ACC112 (cell line): ENCODE results near the gene ZDHHC17.

Source experiments
- H2AFZ ChIP-seq: fragments of 200-600 bp; sonication (generic); one replicate; pipeline ENCODE4 v1.6.0; 2017; ENCODE audit warnings: antibody characterized with exemption, low read length; ENCODE audit not compliant: unreplicated experiment
- H3K27ac ChIP-seq: fragments of 200-600 bp; sonication (generic); 2 replicates; pipeline ENCODE4 v1.5.1; 2014; ENCODE audit warnings: low read depth, mild to moderate bottlenecking, antibody characterized with exemption, low read length, moderate library complexity
- H3K27me3 ChIP-seq: fragments of 200-600 bp; sonication (generic); 2 replicates; pipeline ENCODE4 v1.6.1; 2014; ENCODE audit warnings: mild to moderate bottlenecking, antibody characterized with exemption, low read length, moderate library complexity, mixed read lengths; ENCODE audit not compliant: insufficient read depth
- H3K36me3 ChIP-seq: fragments of 200-600 bp; sonication (generic); 2 replicates; pipeline ENCODE4 v1.6.1; 2016; ENCODE audit warnings: mild to moderate bottlenecking, antibody characterized with exemption, low read length, moderate library complexity, mixed read lengths; ENCODE audit not compliant: insufficient read depth
- H3K4me1 ChIP-seq: fragments of 200-600 bp; sonication (generic); one replicate; pipeline ENCODE4 v1.6.1; 2016; ENCODE audit warnings: low read length, mixed read lengths; ENCODE audit not compliant: insufficient read depth, unreplicated experiment, control insufficient read depth
- H3K4me3 ChIP-seq: fragments of 200-600 bp; sonication (generic); 2 replicates; pipeline ENCODE4 v1.5.1; 2014; ENCODE audit warnings: mild to moderate bottlenecking, low read depth, low read length
- H3K79me2 ChIP-seq: fragments of 200-600 bp; sonication (generic); one replicate; pipeline ENCODE4 v1.6.0; 2016; ENCODE audit warnings: low read length; ENCODE audit not compliant: control insufficient read depth, unreplicated experiment, insufficient read depth

ZDHHC17 gene

GRCh38 chr12:76789335-76790050 lies 25.6 kb downstream of the ZDHHC17 start:
- Histone ChIP-seq H2AFZ (no peak overlapping the region), H3K36me3 (no peaks in the 10 kb centered on the region), H3K4me3 (no peak overlapping the region), H3K4me1 (peaks cover 8% of the 10 kb centered on the region), H3K79me2 (peaks cover 35% of the 10 kb centered on the region), H3K27me3 (no peaks in the 10 kb centered on the region), H3K27ac (no peak overlapping the region)

- H3K27ac ChIP-seq: no peak overlapping the region
Measured at GRCh38 chr12:76790564-76791552, 26.9 kb downstream of the ZDHHC17 start.

GRCh38 chr12:76792828-76793227 lies 28.9 kb downstream of the ZDHHC17 start:
- no peak overlapping the region for H2AFZ ChIP-seq
- H3K36me3 ChIP-seq: no peaks in the 10 kb centered on the region
- no peaks in the 10 kb centered on the region for H3K27me3 ChIP-seq
- no peak overlapping the region for H3K27ac ChIP-seq
- peaks cover 4% of the 10 kb centered on the region for H3K4me1 ChIP-seq
- H3K4me3 ChIP-seq: no peak overlapping the region
- H3K79me2 ChIP-seq: peaks cover 31% of the 10 kb centered on the region

More at GRCh38 chr12:76790564-76791552, 26.9 kb downstream of the ZDHHC17 start:
- Histone ChIP-seq H3K79me2 (peaks cover 32% of the 10 kb centered on the region), H3K4me3 (no peak overlapping the region), H3K4me1 (peaks cover 4% of the 10 kb centered on the region), H3K27me3 (no peaks in the 10 kb centered on the region), H3K36me3 (no peaks in the 10 kb centered on the region), H2AFZ (no peak overlapping the region)

DNA sequence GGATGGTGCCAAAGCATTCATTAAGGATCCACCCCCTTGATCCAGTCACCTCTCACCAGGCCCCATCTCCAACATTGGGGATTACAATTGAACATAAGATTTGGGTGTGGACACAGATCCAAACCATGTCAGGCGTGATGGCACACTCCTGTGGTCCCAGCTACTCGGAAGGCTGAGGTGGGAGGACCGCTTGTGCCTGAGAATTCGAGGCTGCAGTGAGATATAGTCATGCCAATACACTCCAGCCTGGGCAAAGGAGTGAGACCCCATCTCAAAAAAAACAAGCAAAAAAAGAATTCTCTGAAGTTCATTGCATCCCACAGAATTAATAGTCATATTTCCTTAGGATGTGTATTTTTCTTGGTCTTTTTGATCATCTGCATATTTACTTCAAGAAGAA lies 34.9 kb downstream of the ZDHHC17 start:
- no peaks in the 10 kb centered on the region for H3K27me3 ChIP-seq

GRCh38 chr12:76799362-76799761 lies 35.4 kb downstream of the ZDHHC17 start:
- Histone ChIP-seq H3K36me3 (peaks cover 18% of the 10 kb centered on the region), H2AFZ (no peak overlapping the region), H3K79me2 (peaks cover 18% of the 10 kb centered on the region), H3K27ac (no peak overlapping the region), H3K27me3 (no peaks in the 10 kb centered on the region), H3K4me3 (no peak overlapping the region), H3K4me1 (peaks cover 6% of the 10 kb centered on the region)

More for the DNA sequence above, 34.9 kb downstream of the ZDHHC17 start:
- Histone ChIP-seq H3K4me1 (peaks cover 3% of the 10 kb centered on the region), H3K79me2 (peaks cover 18% of the 10 kb centered on the region), H3K27ac (no peak overlapping the region), H3K36me3 (peaks cover 18% of the 10 kb centered on the region), H3K4me3 (no peak overlapping the region), H2AFZ (no peak overlapping the region)

- Histone ChIP-seq H2AFZ (no peak overlapping the region), H3K4me3 (no peak overlapping the region), H3K79me2 (peaks cover 4% of the 10 kb centered on the region), H3K27me3 (no peaks in the 10 kb centered on the region), H3K36me3 (peaks cover 22% of the 10 kb centered on the region), H3K4me1 (peaks cover 6% of the 10 kb centered on the region), H3K27ac (no peak overlapping the region)
Measured at GRCh38 chr12:76802060-76802459, 38.1 kb downstream of the ZDHHC17 start.

DNA sequence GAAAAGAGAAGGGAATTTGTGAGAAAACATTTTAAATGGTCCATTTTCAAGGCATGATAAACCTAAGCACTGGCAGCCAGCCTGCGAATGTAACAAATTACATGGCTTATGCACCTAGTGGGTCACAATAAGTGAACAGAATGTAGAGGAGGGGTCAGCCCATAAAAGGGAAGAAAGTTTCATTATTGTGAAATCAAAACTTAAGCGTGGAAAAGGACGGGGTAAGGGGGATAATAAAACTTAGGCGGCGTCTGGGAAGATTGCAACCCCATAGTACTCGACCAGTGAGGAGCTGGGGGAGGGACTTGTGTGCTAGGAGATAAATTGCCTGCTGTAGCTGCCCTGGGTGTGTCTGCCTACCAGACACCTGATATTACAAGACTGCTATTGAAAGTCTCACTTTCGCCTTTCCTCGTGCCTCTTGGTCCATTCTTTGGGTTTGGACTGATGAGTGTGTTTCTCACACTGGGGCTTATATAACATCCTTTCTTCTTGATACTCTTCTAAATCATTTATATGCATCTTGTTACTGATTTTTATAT lies 40.6 kb downstream of the ZDHHC17 start:
- H3K4me1 ChIP-seq: peaks cover 6% of the 10 kb centered on the region
- no peak overlapping the region for H2AFZ ChIP-seq
- H3K36me3 ChIP-seq: peaks cover 22% of the 10 kb centered on the region

GRCh38 chr12:76810671-76811419 lies 46.9 kb downstream of the ZDHHC17 start:
- no peaks in the 10 kb centered on the region for H3K4me1 ChIP-seq
- H3K36me3 ChIP-seq: peaks cover 4% of the 10 kb centered on the region; the same call in 1 of the 2 replicates
- H3K4me3 ChIP-seq: no peak overlapping the region
- no peak overlapping the region for H3K27ac ChIP-seq
- no peaks in the 10 kb centered on the region for H3K79me2 ChIP-seq
- H2AFZ ChIP-seq: no peak overlapping the region
- no peaks in the 10 kb centered on the region for H3K27me3 ChIP-seq

More for the DNA sequence above, 40.6 kb downstream of the ZDHHC17 start:
- Histone ChIP-seq H3K27me3 (no peaks in the 10 kb centered on the region), H3K79me2 (peaks cover 4% of the 10 kb centered on the region), H3K27ac (no peak overlapping the region), H3K4me3 (no peak overlapping the region)

GRCh38 chr12:76811976-76812375 lies 48.1 kb downstream of the ZDHHC17 start:
- no peak overlapping the region for H3K27ac ChIP-seq
- H2AFZ ChIP-seq: no peak overlapping the region
- H3K4me3 ChIP-seq: no peak overlapping the region
- H3K27me3 ChIP-seq: no peaks in the 10 kb centered on the region
- H3K36me3 ChIP-seq: peaks cover 5% of the 10 kb centered on the region; the same call in 1 of the 2 replicates
- H3K79me2 ChIP-seq: no peaks in the 10 kb centered on the region
- H3K4me1 ChIP-seq: no peaks in the 10 kb centered on the region

GRCh38 chr12:76813265-76813664 lies 49.4 kb downstream of the ZDHHC17 start:
- H3K4me1 ChIP-seq: no peaks in the 10 kb centered on the region
- H3K4me3 ChIP-seq: no peak overlapping the region
- H3K79me2 ChIP-seq: no peaks in the 10 kb centered on the region
- H3K36me3 ChIP-seq: peaks cover 5% of the 10 kb centered on the region; the same call in 1 of the 2 replicates
- no peaks in the 10 kb centered on the region for H3K27me3 ChIP-seq
- H2AFZ ChIP-seq: no peak overlapping the region
- no peak overlapping the region for H3K27ac ChIP-seq
